GM12891 (cell line): ENCODE results near the gene B3GLCT.

Experiments used
- POLR2A ChIP-seq: IDR thresholded peaks from 2 replicates; pipeline ENCODE4 v1.6.1; 2011; ENCODE audit warnings: low read depth, low read length, control low read depth
- POLR2AphosphoS5 ChIP-seq: IDR thresholded peaks from 2 replicates; pipeline ENCODE4 v1.6.1; 2011; ENCODE audit warnings: low read depth, low read length, control low read depth
- SPI1 ChIP-seq: IDR thresholded peaks from 2 replicates; pipeline ENCODE4 v1.6.1; 2011; ENCODE audit warnings: low read depth, low read length, control low read depth
- TAF1 ChIP-seq: IDR thresholded peaks from 2 replicates; pipeline ENCODE4 v1.6.1; 2011; ENCODE audit warnings: low read depth, low read length, control low read depth

DNA sequence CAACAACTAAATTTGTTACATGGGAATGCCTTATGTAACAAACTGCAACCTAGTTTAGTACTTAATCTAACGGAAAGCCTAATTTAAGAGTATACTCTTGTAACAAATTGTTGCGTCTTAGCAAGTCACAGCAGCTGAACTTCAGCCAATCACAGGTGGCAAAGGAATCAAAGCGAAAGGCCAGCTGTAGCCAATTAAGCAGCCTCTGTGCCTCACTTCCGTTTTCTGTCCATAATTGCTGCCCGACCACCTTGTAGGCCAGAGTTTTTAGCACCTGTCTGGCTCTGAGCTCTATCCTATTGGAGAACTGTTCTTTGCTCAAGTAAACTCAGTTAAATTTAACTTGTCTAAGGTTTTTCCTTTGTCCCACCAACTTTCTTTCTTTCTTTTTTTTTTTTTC is 20.0 kb upstream of the B3GLCT start:
- TF ChIP-seq TAF1 (no peak), POLR2A (no peak), SPI1 (peak; percentile 56), POLR2AphosphoS5 (no peak)
